Peyer's patch (tissue), 4 donors: Measurements from ENCODE around the gene LPO. TPM values are rescaled to one million over a fixed set of nuclear protein-coding genes. Genes with fewer than 3 reads are reported as not detected.

Experiments used
- DNase-seq, 3 donors: peaks; one replicate each; pipeline ENCODE4 v3.0.0-alpha.2; 2017 to 2019
- H3K27ac ChIP-seq, 4 donors: fragments of 200-600 bp; sonication (generic); one replicate each; pipeline ENCODE4 v1.5.1; 2016 to 2019
- H3K27me3 ChIP-seq, 2 donors: fragments of 200-600 bp; sonication (generic); one replicate each; pipeline ENCODE4 v1.5.1; 2019
- H3K36me3 ChIP-seq, 3 donors: fragments of 200-600 bp; sonication (generic); one replicate each; pipeline ENCODE4 v1.5.1; 2016 to 2019
- H3K4me1 ChIP-seq, 4 donors: fragments of 200-600 bp; sonication (generic); one replicate each; pipeline ENCODE4 v1.5.1; 2016 to 2019
- H3K4me3 ChIP-seq, 4 donors: fragments of 200-600 bp; sonication (generic); 1 replicate in 3 of 4; 2 replicates in 1 of 4; pipeline ENCODE4 v1.5.1; 2016 to 2019; ENCODE audit warnings: mild to moderate bottlenecking in 1 of 4
- H3K9me3 ChIP-seq, 4 donors: fragments of 200-600 bp; sonication (generic); one replicate each; pipeline ENCODE4 v1.5.1; 2016 to 2019; ENCODE audit warnings: mild to moderate bottlenecking in 1 of 4
- CTCF ChIP-seq, 6 experiments: fragments of 450-650 bp in 4 of 6; fragments of 200-600 bp in 2 of 6; sonication (generic) in 1 of 6; IDR thresholded peaks; one replicate each; pipeline ENCODE4 v1.5.1; 2017 to 2019; ENCODE audit warnings: antibody characterized with exemption in 6 of 6, mild to moderate bottlenecking in 3 of 6, moderate library complexity in 1 of 6
- POLR2A ChIP-seq, 2 donors: fragments of 450-650 bp; IDR thresholded peaks; one replicate each; pipeline ENCODE4 v1.5.1; 2017; ENCODE audit warnings: antibody characterized with exemption in 2 of 2, mild to moderate bottlenecking in 2 of 2, moderate library complexity in 2 of 2
- total RNA-seq, 4 donors: library from RNA; depleted of rRNA; stranded (reverse); fragments of >200 nt; gene quantifications; one replicate each; pipeline ENCODE4 v1.1.0, GENCODE V29; 2016

The LPO gene
- total RNA-seq, 4 donors from 2014 or later, result 2.3 to 9.0 TPM; not detected in 2

GRCh38 chr17:58285422-58285810 is 47.0 kb downstream of the LPO start:
- Histone ChIP-seq H3K9me3 (no peaks in the 10 kb centered on the region), H3K36me3 (no peaks in the 10 kb centered on the region), H3K4me3 (no peak overlapping the region), H3K27me3 (peaks cover 0 to 4% of the 10 kb centered on the region in 2 donors), H3K27ac (no peak overlapping the region), H3K4me1 (no peaks in the 10 kb centered on the region)
- TF ChIP-seq CTCF (IDR thresholded peaks at IDR 0.05), result no peak
- no peak for TF ChIP-seq POLR2A (IDR thresholded peaks at IDR 0.05)
- no peak for DNase-seq

- Histone ChIP-seq H3K9me3 (no peaks in the 10 kb centered on the region), H3K27me3 (peaks cover 0 to 4% of the 10 kb centered on the region in 2 donors), H3K27ac (no peak overlapping the region), H3K4me3 (no peak overlapping the region), H3K4me1 (no peaks in the 10 kb centered on the region), H3K36me3 (no peaks in the 10 kb centered on the region)
- no peak for TF ChIP-seq POLR2A (IDR thresholded peaks at IDR 0.05)
- no peak for TF ChIP-seq CTCF (IDR thresholded peaks at IDR 0.05)
- peak in 2 of 3 donors; percentile 10 to 33 for DNase-seq
Measured at GRCh38 chr17:58289869-58290268, 51.5 kb downstream of the LPO start.

- Histone ChIP-seq H3K27ac (no peak overlapping the region), H3K4me1 (no peaks in the 10 kb centered on the region), H3K9me3 (no peaks in the 10 kb centered on the region), H3K36me3 (no peaks in the 10 kb centered on the region), H3K4me3 (no peak overlapping the region), H3K27me3 (peaks cover 0 to 4% of the 10 kb centered on the region in 2 donors)
- no peak for DNase-seq
- no peak for TF ChIP-seq POLR2A (IDR thresholded peaks at IDR 0.05)
- no peak for TF ChIP-seq CTCF (IDR thresholded peaks at IDR 0.05)
Measured at GRCh38 chr17:58291246-58291645, 52.9 kb downstream of the LPO start.

DNA sequence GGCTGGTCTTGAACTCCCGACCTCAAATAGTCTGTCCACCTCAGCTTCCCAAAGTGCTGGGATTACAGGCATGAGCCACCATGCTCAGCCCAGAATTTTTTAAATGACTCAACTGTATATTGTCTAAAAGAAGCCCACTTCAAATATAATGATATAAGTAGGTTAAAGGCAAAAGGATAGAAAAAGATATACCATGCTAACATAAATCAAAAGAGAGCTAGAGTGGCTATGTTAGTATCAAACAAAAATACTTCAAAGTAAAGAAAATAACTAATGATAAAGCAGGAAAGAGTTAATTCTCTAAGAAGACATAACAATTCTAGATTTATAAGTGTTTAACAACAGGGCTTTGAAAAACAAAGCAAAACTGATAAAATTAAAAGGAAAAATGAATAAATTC is 55.6 kb downstream of the LPO start:
- no peaks in the 10 kb centered on the region for H3K9me3 ChIP-seq
- no peak overlapping the region for H3K27ac ChIP-seq
- no peaks in the 10 kb centered on the region for H3K36me3 ChIP-seq
- no peaks in the 10 kb centered on the region for H3K4me1 ChIP-seq
- no peaks in the 10 kb centered on the region for H3K27me3 ChIP-seq
- DNase-seq, result no peak
- TF ChIP-seq POLR2A (IDR thresholded peaks at IDR 0.05) (no peak), CTCF (IDR thresholded peaks at IDR 0.05) (no peak)
- H3K4me3 ChIP-seq, result no peak overlapping the region

GRCh38 chr17:58300336-58300735 is 62.0 kb downstream of the LPO start:
- Histone ChIP-seq H3K27me3 (no peaks in the 10 kb centered on the region), H3K9me3 (no peaks in the 10 kb centered on the region), H3K27ac (no peak overlapping the region), H3K36me3 (no peaks in the 10 kb centered on the region), H3K4me3 (no peak overlapping the region), H3K4me1 (no peaks in the 10 kb centered on the region)
- peak in 1 of 3 donors; percentile 10 for DNase-seq
- TF ChIP-seq POLR2A (IDR thresholded peaks at IDR 0.05) (no peak), CTCF (IDR thresholded peaks at IDR 0.05) (no peak)
